Activated CD4-positive, alpha-beta T cell treated with anti-CD3 and anti-CD28 coated beads for 24 hours (primary cell): Measurements from ENCODE around the gene NEU1.
"Not testable (repeated sequence)": the region's sequence is repeated elsewhere in the genome, so short reads cannot be mapped to it uniquely, and the experiment has no call there.

ENCODE experiments used
- DNase-seq, 2 donors: peaks; one replicate each; pipeline ENCODE4 v3.0.0-alpha.2; 2020; ENCODE audit warnings: low read depth in 2 of 2

The NEU1 gene

GRCh38 chr6:31817929-31818511 is 44.6 kb downstream of the NEU1 start:
- not testable (repeated sequence) for DNase-seq

DNA sequence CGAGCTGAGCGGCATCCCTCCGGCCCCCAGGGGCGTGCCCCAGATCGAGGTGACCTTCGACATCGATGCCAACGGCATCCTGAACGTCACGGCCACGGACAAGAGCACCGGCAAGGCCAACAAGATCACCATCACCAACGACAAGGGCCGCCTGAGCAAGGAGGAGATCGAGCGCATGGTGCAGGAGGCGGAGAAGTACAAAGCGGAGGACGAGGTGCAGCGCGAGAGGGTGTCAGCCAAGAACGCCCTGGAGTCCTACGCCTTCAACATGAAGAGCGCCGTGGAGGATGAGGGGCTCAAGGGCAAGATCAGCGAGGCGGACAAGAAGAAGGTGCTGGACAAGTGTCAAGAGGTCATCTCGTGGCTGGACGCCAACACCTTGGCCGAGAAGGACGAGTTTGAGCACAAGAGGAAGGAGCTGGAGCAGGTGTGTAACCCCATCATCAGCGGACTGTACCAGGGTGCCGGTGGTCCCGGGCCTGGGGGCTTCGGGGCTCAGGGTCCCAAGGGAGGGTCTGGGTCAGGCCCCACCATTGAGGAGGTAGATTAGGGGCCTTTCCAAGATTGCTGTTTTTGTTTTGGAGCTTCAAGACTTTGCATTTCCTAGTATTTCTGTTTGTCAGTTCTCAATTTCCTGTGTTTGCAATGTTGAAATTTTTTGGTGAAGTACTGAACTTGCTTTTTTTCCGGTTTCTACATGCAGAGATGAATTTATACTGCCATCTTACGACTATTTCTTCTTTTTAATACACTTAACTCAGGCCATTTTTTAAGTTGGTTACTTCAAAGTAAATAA is 45.3 kb downstream of the NEU1 start:
- DNase-seq, result not testable (repeated sequence)

GRCh38 chr6:31815025-31815838 is 47.4 kb downstream of the NEU1 start, which contains the start of the genes HSPA1A and HSPA1L:
HSPA1A (plus strand) TSS chr6:31815543; CDS start chr6:31815757, 214 bp downstream.
HSPA1L (minus strand) TSS chr6:31815283; CDS start chr6:31811972, 3,311 bp downstream.
- DNase-seq, result peak in 1 of 2 donors; percentile 61

DNA sequence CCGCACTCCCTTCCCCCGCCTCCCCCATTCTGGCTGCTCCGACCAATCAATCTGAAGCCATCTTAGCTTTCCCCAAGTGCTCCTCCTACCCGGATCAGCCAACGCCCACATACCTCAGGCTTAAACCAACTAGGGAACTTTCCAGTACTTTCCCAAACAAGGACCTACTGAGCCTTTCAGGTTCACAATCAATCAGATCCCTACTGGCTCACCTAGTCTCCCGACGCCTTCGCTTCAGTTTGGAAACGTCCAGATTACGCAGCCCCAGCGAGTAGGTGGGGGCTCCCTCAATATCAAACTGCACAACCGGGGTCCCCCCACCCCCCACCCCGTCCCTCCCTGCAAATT is 48.0 kb downstream of the NEU1 start:
- DNase-seq, result peak in 1 of 2 donors; percentile 57

DNA sequence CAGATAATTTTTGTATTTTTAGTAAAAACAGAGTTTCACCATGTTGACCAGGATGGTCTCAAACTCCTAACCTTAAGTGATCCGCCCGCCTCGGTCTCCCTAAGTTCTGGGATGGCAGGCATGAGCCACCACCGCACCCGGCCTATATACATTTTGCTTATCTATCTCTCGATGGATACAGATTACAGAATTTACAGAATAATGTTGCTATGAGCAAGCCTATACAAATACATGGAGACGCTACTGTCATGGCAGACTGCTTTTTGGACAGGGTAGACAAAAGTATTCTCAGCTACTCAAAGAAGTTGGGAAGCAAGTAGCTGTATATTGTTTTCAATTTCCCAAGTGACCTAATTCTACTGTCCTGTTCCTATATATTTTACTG is 49.2 kb downstream of the NEU1 start:
- no peak for DNase-seq

GRCh38 chr6:31811645-31812044 is 51.0 kb downstream of the NEU1 start:
- no peak for DNase-seq

DNA sequence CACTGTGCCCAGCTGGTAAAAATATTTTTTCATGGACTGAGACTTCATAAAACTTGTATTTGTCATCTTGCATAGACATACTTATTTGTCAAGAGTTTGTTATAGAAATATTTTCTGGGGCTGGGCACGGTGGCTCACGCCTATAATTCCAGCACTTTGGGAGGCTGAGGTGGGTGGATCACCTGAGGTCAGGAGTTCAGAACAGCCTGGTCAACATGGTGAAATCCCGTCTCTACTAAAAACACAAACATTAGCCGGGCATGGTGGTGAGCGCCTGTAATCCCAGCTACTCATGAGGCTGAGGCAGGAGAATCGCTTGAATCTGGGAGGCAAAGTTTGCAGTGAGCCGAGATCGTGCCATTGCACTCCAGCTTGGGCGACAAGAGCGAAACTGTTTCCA is 54.0 kb downstream of the NEU1 start:
- not testable (repeated sequence) for DNase-seq
